GM18507 (cell line): Measurements from ENCODE around the gene ARHGEF7.
"Not testable (repeated sequence)": the region's sequence is repeated elsewhere in the genome, so short reads cannot be mapped to it uniquely, and the experiment has no call there.

Experiments used
- DNase-seq: peaks from one replicate; pipeline ENCODE4 v3.0.0; 2011; ENCODE audit warnings: low read depth; ENCODE audit not compliant: insufficient read length; ENCODE audit errors: extremely low spot score
- FAIRE-seq: peaks from 2 replicates; lab custom pipeline; 2011; peaks lifted over from hg19 to GRCh38; lab: Jason Lieb, UNC

ARHGEF7 gene

GRCh38 chr13:111184458-111185401, 69.6 kb downstream of the ARHGEF7 start:
- FAIRE-seq = peak; percentile 99
- DNase-seq = peak; percentile 78

- DNase-seq (no peak), FAIRE-seq (peak; percentile 70)
Measured at GRCh38 chr13:111186305-111186935, 71.3 kb downstream of the ARHGEF7 start.

- DNase-seq (no peak), FAIRE-seq (no peak)
Measured at GRCh38 chr13:111187960-111188541, 72.9 kb downstream of the ARHGEF7 start.

GRCh38 chr13:111189064-111189505, 74.0 kb downstream of the ARHGEF7 start:
- not testable (repeated sequence) for DNase-seq
- peak; percentile 24 for FAIRE-seq

GRCh38 chr13:111189516-111189915, 74.4 kb downstream of the ARHGEF7 start:
- DNase-seq, FAIRE-seq: not testable (repeated sequence)

GRCh38 chr13:111193223-111193622, 78.1 kb downstream of the ARHGEF7 start:
- not testable (repeated sequence) for DNase-seq, FAIRE-seq

- FAIRE-seq, DNase-seq: not testable (repeated sequence)
Measured at GRCh38 chr13:111194651-111195050, 79.5 kb downstream of the ARHGEF7 start.

GRCh38 chr13:111198732-111199378, 83.7 kb downstream of the ARHGEF7 start:
- DNase-seq, FAIRE-seq: not testable (repeated sequence)

- DNase-seq (no peak), FAIRE-seq (peak; percentile 53)
Measured at GRCh38 chr13:111201304-111201940, 86.3 kb downstream of the ARHGEF7 start.

- no peak for FAIRE-seq
- no peak for DNase-seq
Measured at GRCh38 chr13:111202156-111202621, 87.1 kb downstream of the ARHGEF7 start.

- peak; percentile 47 for DNase-seq
Measured at GRCh38 chr13:111202745-111203144, 87.6 kb downstream of the ARHGEF7 start.

GRCh38 chr13:111203736-111204389, 88.8 kb downstream of the ARHGEF7 start:
- no peak for DNase-seq
- FAIRE-seq = peak; percentile 80

More at GRCh38 chr13:111202745-111203144, 87.6 kb downstream of the ARHGEF7 start:
- FAIRE-seq = peak; percentile 91

- FAIRE-seq (no peak), DNase-seq (no peak)
Measured at GRCh38 chr13:111204438-111205177, 89.5 kb downstream of the ARHGEF7 start.

GRCh38 chr13:111206148-111206547, 91.0 kb downstream of the ARHGEF7 start:
- DNase-seq = no peak
- FAIRE-seq = no peak

- FAIRE-seq (no peak), DNase-seq (no peak)
Measured at GRCh38 chr13:111209613-111210012, 94.5 kb downstream of the ARHGEF7 start.

- FAIRE-seq = no peak
- no peak for DNase-seq
Measured at GRCh38 chr13:111210091-111210490, 95.0 kb downstream of the ARHGEF7 start.

GRCh38 chr13:111210544-111211469, 95.7 kb downstream of the ARHGEF7 start:
- FAIRE-seq (no peak), DNase-seq (no peak)
